ENCODE results near the gene CLCN5.

- peak; percentile 56 for TF ChIP-seq CTCF (IDR thresholded peaks at IDR 0.05)
- TF ChIP-seq KDM5A (IDR thresholded peaks at IDR 0.05): no peak
Measured at GRCh38 chrX:49884290-49884862, 38.0 kb upstream of the CLCN5 start.

All from A549 (cell line).